ENCODE data around the gene HEATR1. TPM values are rescaled to one million over a fixed set of nuclear protein-coding genes. Genes with fewer than 3 reads are reported as not detected.
"Not testable (repeated sequence)": the region's sequence is repeated elsewhere in the genome, so short reads cannot be mapped to it uniquely, and the experiment has no call there.

HEATR1 gene
- total RNA-seq, 1 donor from 2014 or later: 27.4 TPM

GRCh38 chr1:236619398-236619797 lies 15.1 kb upstream of the HEATR1 start:
- DNase-seq (ENCODE audit: low read depth): no peak
- Histone ChIP-seq H3K4me3 (ENCODE audit: low read depth, low read length) (no peak overlapping the region), H3K27me3 (ENCODE audit: control insufficient read depth, insufficient read depth, low read length) (no peaks in the 10 kb centered on the region), H3K36me3 (ENCODE audit: control insufficient read depth, insufficient read depth, low read length) (no peaks in the 10 kb centered on the region)
- TF ChIP-seq CTCF (IDR thresholded peaks at IDR 0.05; ENCODE audit: insufficient read depth, low read length, poor library complexity, severe bottlenecking): no peak

DNA sequence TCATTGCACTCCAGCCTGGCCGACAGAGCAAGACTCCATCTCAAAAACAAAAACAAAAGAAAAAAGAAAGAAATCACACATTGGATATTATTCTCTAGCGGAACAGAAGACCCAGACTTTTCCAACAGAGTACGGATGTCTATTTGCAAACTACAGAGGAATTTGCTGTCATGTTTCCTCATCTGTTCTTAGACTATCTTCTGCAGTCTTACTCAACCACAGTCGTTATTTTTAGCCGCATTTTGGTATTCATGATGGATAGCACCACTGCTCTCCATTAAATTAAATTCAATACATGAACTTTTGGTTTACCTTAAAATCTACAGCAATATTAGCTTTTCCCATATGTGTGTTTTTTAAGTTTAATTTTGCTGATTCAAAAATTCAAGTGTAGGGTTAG lies 14.2 kb upstream of the HEATR1 start:
- DNase-seq (ENCODE audit: low read depth): no peak
- Histone ChIP-seq H3K4me3 (ENCODE audit: low read depth, low read length) (no peak overlapping the region), H3K27me3 (ENCODE audit: control insufficient read depth, insufficient read depth, low read length) (no peaks in the 10 kb centered on the region), H3K36me3 (ENCODE audit: control insufficient read depth, insufficient read depth, low read length) (no peaks in the 10 kb centered on the region)
- no peak for TF ChIP-seq CTCF (IDR thresholded peaks at IDR 0.05; ENCODE audit: insufficient read depth, low read length, poor library complexity, severe bottlenecking)

GRCh38 chr1:236615399-236616148 lies 11.3 kb upstream of the HEATR1 start:
- TF ChIP-seq CTCF (IDR thresholded peaks at IDR 0.05; ENCODE audit: insufficient read depth, low read length, poor library complexity, severe bottlenecking): no peak
- no peak overlapping the region for H3K4me3 ChIP-seq (ENCODE audit: low read depth, low read length)
- no peaks in the 10 kb centered on the region for H3K36me3 ChIP-seq (ENCODE audit: control insufficient read depth, insufficient read depth, low read length)
- no peaks in the 10 kb centered on the region for H3K27me3 ChIP-seq (ENCODE audit: control insufficient read depth, insufficient read depth, low read length)
- no peak for DNase-seq (ENCODE audit: low read depth)

DNA sequence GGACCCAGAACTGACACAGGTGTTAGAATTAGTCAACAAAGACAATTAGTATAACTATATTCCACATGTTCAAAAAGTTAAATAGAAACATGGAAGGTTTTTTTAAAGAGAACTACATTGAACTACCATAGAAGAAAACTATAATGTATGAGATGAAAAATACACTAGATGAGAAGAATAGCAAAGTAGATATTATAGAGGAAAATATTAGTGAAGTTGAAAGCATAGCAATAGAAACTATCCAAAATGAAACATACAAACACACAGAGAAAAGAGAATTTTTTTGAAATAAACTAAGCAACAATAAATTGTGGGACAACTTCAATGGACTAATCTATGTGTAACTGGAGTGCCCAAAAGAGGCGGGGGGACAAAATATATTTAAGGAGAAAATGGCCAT lies 8.0 kb upstream of the HEATR1 start:
- H3K4me3 ChIP-seq (ENCODE audit: low read depth, low read length): no peak overlapping the region
- TF ChIP-seq CTCF (IDR thresholded peaks at IDR 0.05; ENCODE audit: insufficient read depth, low read length, poor library complexity, severe bottlenecking): no peak
- H3K27me3 ChIP-seq (ENCODE audit: control insufficient read depth, insufficient read depth, low read length): no peaks in the 10 kb centered on the region
- DNase-seq (ENCODE audit: low read depth): no peak
- no peaks in the 10 kb centered on the region for H3K36me3 ChIP-seq (ENCODE audit: control insufficient read depth, insufficient read depth, low read length)

DNA sequence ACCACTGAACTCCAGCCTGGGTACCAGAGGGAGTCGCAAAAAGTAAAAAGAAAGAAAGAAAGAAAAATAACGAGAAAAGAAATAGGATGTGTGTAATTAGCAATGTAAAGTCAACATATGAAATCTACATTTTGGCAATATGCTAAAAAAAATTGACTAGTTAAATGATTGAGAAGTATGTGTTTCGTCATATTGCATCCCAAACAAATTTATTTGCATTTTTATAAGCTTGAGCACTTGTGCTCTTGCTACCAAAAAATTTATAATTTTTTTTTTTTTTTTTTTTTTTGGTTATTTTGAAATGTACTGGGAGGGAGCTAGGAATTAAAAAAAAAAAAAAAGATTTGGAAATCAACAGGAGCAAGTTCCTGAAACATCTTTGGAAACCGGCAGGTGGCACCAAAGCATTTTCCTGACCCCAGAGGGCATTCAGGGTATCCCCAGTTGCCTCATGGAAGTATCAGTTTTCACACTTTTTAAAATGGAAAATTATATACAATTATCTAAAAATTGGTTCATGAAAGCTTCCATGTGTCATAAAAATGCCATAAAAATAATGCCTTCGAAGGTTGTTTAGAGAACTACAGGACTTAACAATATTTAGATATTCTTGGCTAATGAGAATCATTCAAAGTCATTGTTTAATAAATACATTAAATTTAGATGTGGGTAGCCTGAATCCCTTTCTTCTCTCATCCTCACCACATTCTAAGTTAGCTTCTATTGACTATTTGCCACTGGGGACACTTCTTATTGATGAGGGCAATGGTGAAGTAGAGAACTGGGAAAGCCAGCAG lies 4.8 kb upstream of the HEATR1 start:
- peak; percentile 75 for TF ChIP-seq CTCF (IDR thresholded peaks at IDR 0.05; ENCODE audit: insufficient read depth, low read length, poor library complexity, severe bottlenecking)
- no peaks in the 10 kb centered on the region for H3K27me3 ChIP-seq (ENCODE audit: control insufficient read depth, insufficient read depth, low read length)
- peak; percentile 18 for DNase-seq (ENCODE audit: low read depth)

GRCh38 chr1:236607597-236607996 lies 3.3 kb upstream of the HEATR1 start:
- not testable (repeated sequence) for H3K27me3 ChIP-seq (ENCODE audit: control insufficient read depth, insufficient read depth, low read length); H3K4me3 ChIP-seq (ENCODE audit: low read depth, low read length); DNase-seq (ENCODE audit: low read depth); H3K36me3 ChIP-seq (ENCODE audit: control insufficient read depth, insufficient read depth, low read length)

More for the DNA sequence above, 4.8 kb upstream of the HEATR1 start:
- Histone ChIP-seq H3K4me3 (ENCODE audit: low read depth, low read length) (no peak overlapping the region), H3K36me3 (ENCODE audit: control insufficient read depth, insufficient read depth, low read length) (no peaks in the 10 kb centered on the region)
